Mesenchymal stem cell (in vitro differentiated cells and primary cell): ENCODE data around the gene UPK3A.

Experiments used
- DNase-seq: peaks from one replicate; pipeline ENCODE4 v3.0.0-alpha.2; 2013
- H2AFZ ChIP-seq: one replicate; pipeline ENCODE4 v1.6.1; 2013; ENCODE audit warnings: low read depth, mild to moderate bottlenecking, control low read depth, inconsistent platforms, low read length, moderate library complexity
- H2AK5ac ChIP-seq: 2 replicates; pipeline ENCODE4 v1.6.1; 2013; ENCODE audit warnings: low read length, moderate library complexity, mild to moderate bottlenecking, inconsistent platforms; ENCODE audit not compliant: severe bottlenecking
- H2BK120ac ChIP-seq: one replicate; pipeline ENCODE4 v1.6.1; 2013; ENCODE audit warnings: low read depth, mild to moderate bottlenecking, inconsistent platforms, low read length, moderate library complexity
- H2BK12ac ChIP-seq, 2 experiments: one replicate each; pipeline ENCODE4 v1.6.1; 2013; ENCODE audit warnings: inconsistent platforms in 2 of 2, low read length in 2 of 2, mild to moderate bottlenecking in 2 of 2, moderate library complexity in 2 of 2, control low read depth in 1 of 2
- H2BK15ac ChIP-seq: one replicate; pipeline ENCODE4 v1.6.1; 2013; ENCODE audit warnings: mild to moderate bottlenecking, low read depth, inconsistent platforms; ENCODE audit not compliant: poor library complexity, severe bottlenecking
- H2BK5ac ChIP-seq: 2 replicates; pipeline ENCODE4 v1.6.1; 2013; ENCODE audit warnings: low read depth, mild to moderate bottlenecking, low read length, control low read depth, inconsistent platforms; ENCODE audit not compliant: poor library complexity, severe bottlenecking
- H3K14ac ChIP-seq, 2 experiments: one replicate each; pipeline ENCODE4 v1.6.1; 2013; ENCODE audit warnings: inconsistent platforms in 2 of 2, low read length in 2 of 2, control low read depth in 1 of 2, mild to moderate bottlenecking in 1 of 2, moderate library complexity in 1 of 2
- H3K18ac ChIP-seq, 2 experiments: one replicate each; pipeline ENCODE4 v1.6.1; 2013; ENCODE audit warnings: inconsistent platforms in 2 of 2, low read length in 2 of 2, control low read depth in 1 of 2, low read depth in 1 of 2, mild to moderate bottlenecking in 1 of 2
- H3K23ac ChIP-seq, 2 experiments: one replicate each; pipeline ENCODE4 v1.6.1; 2013; ENCODE audit warnings: inconsistent platforms in 2 of 2, low read length in 2 of 2, mild to moderate bottlenecking in 2 of 2, moderate library complexity in 2 of 2, control low read depth in 1 of 2
- H3K27ac ChIP-seq: 2 replicates; pipeline ENCODE4 v1.5.1; 2013; ENCODE audit warnings: mild to moderate bottlenecking, moderate library complexity, low read length, control low read depth, inconsistent platforms; ENCODE audit not compliant: poor library complexity, severe bottlenecking
- H3K27me3 ChIP-seq, 2 experiments: 2 replicates each; pipeline versions ENCODE4 v1.6.1 to v1.7.0; 2013; ENCODE audit warnings: low read length in 2 of 2, mild to moderate bottlenecking in 2 of 2, moderate library complexity in 2 of 2, control low read depth in 1 of 2, inconsistent platforms in 1 of 2; ENCODE audit not compliant: control insufficient read depth in 1 of 2, insufficient read depth in 1 of 2
- H3K36me3 ChIP-seq, 2 experiments: 2 replicates each; pipeline versions ENCODE4 v1.6.1 to v1.7.0; 2013; ENCODE audit warnings: low read length in 2 of 2, control low read depth in 1 of 2, inconsistent platforms in 1 of 2, low read depth in 1 of 2, mild to moderate bottlenecking in 1 of 2; ENCODE audit not compliant: insufficient read depth in 2 of 2, control insufficient read depth in 1 of 2
- H3K4ac ChIP-seq, 2 experiments: one replicate each; pipeline ENCODE4 v1.6.1; 2013; ENCODE audit warnings: inconsistent platforms in 2 of 2, low read length in 2 of 2, mild to moderate bottlenecking in 2 of 2, moderate library complexity in 2 of 2, control low read depth in 1 of 2, low read depth in 1 of 2
- H3K4me1 ChIP-seq: 2 replicates; pipeline ENCODE4 v1.6.1; 2013; ENCODE audit warnings: low read depth, low read length, control low read depth; ENCODE audit not compliant: control insufficient read depth, insufficient read depth
- H3K4me2 ChIP-seq: 2 replicates; pipeline ENCODE4 v1.6.1; 2013; ENCODE audit warnings: low read length, mild to moderate bottlenecking, inconsistent platforms; ENCODE audit not compliant: poor library complexity, severe bottlenecking
- H3K4me3 ChIP-seq, 2 experiments: 2 replicates each; pipeline versions ENCODE4 v1.5.1 to v1.7.0; 2013; ENCODE audit warnings: low read length in 2 of 2, mild to moderate bottlenecking in 2 of 2, control low read depth in 1 of 2, low read depth in 1 of 2; ENCODE audit not compliant: insufficient read depth in 1 of 2
- H3K79me1 ChIP-seq: replicated peaks from 2 replicates; pipeline ENCODE4 v1.6.1; 2013; ENCODE audit warnings: mild to moderate bottlenecking, control low read depth, low read length, inconsistent platforms; ENCODE audit not compliant: poor library complexity, severe bottlenecking
- H3K9ac ChIP-seq: 2 replicates; pipeline ENCODE4 v1.7.0; 2013; ENCODE audit warnings: mild to moderate bottlenecking, low read length, moderate library complexity
- H3K9me3 ChIP-seq: 2 replicates; pipeline ENCODE4 v1.7.0; 2013; ENCODE audit warnings: mild to moderate bottlenecking, low read length; ENCODE audit not compliant: control insufficient read depth
- H4K8ac ChIP-seq: one replicate; pipeline ENCODE4 v1.6.1; 2013; ENCODE audit warnings: inconsistent platforms, mild to moderate bottlenecking, low read length, moderate library complexity
- H4K91ac ChIP-seq: one replicate; pipeline ENCODE4 v1.6.1; 2013; ENCODE audit warnings: mild to moderate bottlenecking, low read length, inconsistent platforms
- WGBS: methylation state at CpG from one replicate; pipeline ENCODE4 v1.1.7; 2013; ENCODE audit warnings: mixed read lengths; 5-methylcytosine and 5-hydroxymethylcytosine counted together

The UPK3A gene

DNA sequence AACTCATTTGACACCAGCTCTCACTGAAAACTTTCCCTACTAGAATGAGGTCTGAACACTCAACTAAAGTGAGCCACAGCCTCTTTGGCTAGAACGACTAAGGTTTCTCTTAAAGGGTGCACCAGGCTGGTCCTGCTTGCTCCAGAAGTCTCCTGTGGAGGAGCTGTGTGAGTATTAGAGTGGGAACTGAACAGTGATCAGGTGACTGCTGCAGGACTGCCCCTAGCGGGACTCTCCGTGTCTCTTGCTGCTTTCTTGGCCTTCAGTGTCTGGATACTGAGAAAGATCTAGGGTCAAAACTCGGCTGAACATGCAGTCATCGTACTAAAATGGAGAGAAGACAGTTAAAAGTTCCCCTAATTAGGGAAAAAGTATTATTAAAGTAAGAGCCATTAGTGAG is 59.6 kb downstream of the UPK3A start:
- Histone ChIP-seq H3K4me3 (no peak overlapping the region), H3K79me1 (no peaks in the 10 kb centered on the region), H3K27me3 (no peaks in the 10 kb centered on the region), H3K23ac (no peak overlapping the region), H3K27ac (no peak overlapping the region), H2BK5ac (no peak overlapping the region), H2BK12ac (no peak overlapping the region), H3K4ac (no peak overlapping the region), H2AK5ac (no peak overlapping the region), H3K9me3 (no peaks in the 10 kb centered on the region), H3K4me1 (no peaks in the 10 kb centered on the region), H3K36me3 (peaks cover 18 to 52% of the 10 kb centered on the region in 2 experiments), H3K18ac (no peak overlapping the region), H2BK120ac (no peak overlapping the region), H3K4me2 (no peak overlapping the region), H2AFZ (no peak overlapping the region), H4K8ac (no peak overlapping the region), H2BK15ac (no peak overlapping the region), H3K9ac (no peak overlapping the region), H3K14ac (no peak overlapping the region), H4K91ac (no peak overlapping the region)
- WGBS = 75% methylated on average over 5 of the region's 5 CpGs
- peak; percentile 28 for DNase-seq
